GM19395 (cell line): Measurements from ENCODE around the gene ATP9A.

Experiments
- ATAC-seq: cut with Tn5 transposase; IDR thresholded peaks from one replicate; pipeline ENCODE4 v1.9.1; 2021; ENCODE audit warnings: mild to moderate bottlenecking, moderate library complexity; ENCODE audit not compliant: unreplicated experiment

Gene ATP9A

DNA sequence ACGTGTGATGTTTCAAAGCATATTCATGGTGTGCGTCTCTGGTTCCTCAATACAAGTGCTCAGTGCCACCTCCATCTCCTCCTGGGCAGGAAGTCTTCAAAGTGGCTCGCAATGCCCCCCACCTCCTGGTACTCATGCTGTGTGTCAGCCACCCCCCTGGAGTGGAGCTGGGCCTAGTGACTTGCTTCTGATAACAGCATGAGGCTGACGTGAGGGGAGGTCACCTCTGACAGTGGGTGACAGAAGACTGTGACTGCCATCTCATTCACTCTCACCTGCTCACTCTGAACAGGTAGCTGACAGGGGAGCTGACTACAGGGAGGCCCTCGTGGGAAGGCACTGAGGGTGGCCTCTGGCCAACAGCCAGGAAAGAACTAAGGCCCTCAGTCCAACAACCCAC is 133.3 kb downstream of the ATP9A start:
- ATAC-seq: no peak

DNA sequence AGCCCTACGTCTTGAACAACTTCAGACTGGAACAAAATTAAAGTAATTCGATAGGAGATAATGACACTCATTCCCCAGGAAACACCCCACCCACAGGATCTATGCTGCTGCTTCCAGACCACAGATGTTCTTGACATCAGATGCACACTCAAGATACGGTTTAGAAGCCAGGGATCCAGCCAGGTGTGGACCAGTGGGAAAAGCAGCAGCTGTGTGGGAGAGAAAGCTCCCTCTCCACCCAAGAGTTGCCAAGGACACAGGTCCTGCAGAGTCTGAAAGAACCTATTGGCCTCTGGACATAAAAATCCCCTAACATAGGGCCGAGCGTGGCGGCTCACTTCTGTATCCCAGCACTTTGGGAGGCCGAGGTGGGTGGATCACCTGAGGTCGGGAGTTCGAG is 133.9 kb downstream of the ATP9A start:
- no peak for ATAC-seq

DNA sequence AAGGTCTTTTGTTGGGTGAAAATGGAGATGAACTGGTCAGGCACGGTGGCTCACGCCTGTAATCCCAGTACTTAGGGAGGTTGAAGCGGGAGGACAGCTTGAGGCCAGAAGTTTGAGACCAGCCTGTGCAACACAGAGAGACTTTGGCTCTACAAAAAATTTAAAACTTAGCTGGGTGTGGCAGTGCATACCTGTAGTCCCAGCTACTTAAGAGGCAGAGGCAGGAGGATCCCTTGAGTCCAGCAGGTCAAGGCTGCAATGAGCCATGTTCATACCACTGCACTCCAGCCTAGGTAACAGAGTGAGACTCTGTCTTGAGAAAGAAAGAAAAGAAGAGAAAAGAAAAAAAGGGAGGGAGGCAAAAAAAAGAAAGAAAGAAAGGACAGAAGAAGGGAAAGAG is 134.8 kb downstream of the ATP9A start:
- ATAC-seq: no peak

DNA sequence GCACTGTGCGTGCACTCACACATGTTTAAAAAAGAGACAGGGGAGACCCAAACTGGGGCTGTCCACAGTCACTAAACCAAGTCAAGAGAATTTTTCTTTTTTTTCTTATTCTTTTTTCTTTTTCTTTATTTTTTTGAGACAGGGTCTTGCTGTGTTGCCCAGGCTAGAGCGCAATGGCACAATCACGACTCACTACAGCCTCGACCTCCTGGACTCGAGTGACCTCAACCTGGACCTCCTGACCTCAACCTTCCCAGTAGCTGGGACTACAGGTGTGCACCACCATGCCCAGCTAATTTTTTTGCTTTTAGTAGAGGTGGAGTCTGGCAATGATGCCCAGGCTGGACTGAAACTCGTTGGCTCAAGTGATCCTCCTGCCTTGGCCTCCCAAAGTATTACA is 136.2 kb downstream of the ATP9A start:
- ATAC-seq: no peak

DNA sequence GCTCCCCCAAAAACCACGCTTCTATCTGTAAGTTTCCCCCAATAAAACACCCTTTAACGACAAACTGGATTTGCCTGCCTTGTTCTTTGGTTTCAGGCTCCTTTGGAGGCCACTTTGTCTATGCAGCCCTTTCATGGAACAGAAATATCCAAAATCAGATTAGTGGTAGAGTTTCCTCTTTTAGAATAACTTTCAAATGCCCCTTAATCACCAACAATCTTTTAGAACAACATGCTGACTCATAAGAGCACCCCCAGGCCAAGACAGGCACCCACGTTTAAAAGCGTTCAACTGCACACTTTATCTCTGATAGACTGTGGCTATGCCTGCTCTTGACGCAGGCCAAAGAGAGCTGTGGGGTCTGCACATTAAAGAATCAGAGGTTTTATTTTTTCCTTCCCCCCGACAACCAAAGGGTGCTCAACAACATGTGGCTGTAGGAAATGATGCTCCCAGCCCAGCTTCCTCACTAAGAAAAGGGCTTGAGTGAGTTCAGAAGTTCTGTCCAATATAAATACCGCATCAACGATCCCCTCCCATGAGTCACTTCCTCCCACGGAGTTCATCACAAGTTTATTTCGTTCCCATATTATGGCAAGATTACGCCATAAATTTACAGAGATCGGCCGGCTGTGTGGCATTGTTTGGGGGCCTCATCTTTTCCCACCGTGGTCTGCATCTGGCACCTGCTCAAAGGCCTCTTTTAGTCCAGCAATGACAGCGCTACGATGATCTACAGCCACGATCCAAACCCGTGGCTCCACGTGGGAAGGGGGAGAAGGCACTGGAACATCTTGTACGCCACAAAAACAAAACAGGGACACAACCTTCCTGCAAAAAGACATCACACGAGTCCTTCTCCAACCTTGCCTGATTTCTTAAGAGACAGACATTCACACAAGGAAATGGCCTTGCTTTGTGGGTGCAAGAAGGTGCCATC is 136.9 kb downstream of the ATP9A start:
- no peak for ATAC-seq

DNA sequence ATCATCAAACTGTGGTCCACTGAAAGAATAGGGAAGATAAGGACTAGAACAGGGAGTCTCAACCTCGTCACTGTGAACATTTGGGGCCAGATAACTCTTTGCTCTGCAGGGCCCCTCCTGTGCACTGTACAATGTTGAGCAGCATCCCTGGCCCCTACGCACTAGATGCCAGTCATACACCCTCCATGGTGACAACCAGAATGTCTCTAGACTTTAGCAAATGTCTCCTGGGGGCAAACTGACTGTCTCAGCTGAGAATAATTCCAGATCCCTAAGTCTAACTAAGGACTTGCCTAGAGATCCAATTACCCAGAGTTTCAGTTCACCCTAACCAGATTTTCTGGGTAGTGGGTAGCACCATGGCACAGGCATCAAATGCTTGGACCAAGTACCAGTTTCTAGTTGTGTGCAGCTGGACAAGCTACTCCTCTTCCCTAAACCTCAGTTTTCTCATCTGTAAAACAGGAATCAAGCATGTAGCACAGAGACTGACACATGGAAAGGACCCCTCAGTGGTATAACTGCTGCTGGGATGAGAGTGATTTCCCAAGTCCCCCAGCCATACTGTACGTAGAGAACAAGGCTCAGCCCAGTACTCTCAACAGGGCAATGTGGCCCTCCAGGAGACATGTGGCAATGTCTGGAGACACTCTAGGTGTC is 138.7 kb downstream of the ATP9A start:
- ATAC-seq: no peak

DNA sequence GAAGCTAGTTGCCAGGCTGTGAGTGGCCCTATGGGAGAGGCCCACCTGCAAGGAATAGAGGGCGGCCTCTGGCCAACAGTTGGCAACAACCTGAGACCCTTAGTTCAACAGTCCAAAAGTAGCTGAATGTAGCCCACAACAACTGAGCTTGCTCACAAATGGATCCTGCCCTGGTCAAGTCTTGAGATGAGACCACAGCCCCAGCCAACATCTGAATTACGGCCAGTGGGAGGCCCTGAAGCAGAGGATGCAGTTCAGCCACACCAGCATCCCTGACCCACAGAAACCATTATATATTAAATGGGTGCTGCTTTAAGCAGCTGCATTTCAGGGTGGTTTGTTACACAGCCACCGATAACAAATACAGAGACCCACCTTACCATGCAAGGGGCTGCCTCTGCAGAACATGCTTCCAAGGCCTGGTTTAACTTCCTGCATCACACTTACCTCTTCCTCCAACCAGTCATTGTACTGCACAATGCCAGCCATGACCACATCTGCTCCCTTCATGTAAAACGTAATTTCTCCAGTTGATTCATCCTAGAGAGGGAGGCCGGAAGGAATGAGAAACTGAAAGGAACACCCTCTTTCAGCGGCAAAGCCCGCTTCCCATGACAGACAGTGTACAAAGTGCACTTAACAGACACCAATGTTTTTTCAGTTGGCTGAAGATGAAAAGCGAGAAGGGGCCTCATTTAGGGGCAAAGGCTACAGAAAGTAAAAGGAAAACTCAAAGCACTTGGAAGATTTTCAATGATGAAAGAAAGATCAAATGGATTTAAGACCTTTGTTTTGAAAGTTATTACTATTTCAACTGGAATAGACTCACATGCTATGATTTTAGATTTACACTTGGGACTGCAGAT is 139.4 kb downstream of the ATP9A start:
- no peak for ATAC-seq

DNA sequence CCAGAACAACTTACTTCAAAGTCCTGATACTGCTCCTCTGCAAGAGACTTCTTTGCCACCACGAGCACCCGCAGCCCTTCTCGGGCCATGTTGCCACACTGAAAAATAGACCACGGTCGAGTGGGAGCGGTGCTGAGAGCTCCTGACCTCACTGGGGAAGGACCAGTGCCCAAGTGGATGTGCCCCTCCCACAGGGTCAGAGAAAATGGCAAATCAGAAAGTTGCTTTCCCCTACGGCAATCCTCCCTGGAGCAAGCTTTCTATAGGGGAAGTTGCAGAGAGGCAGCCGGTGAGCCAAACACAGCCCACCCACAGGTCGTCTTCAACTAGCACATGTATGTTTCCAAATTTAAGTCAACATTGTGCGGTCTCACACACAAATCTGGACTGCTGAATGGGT is 140.6 kb downstream of the ATP9A start:
- no peak for ATAC-seq

DNA sequence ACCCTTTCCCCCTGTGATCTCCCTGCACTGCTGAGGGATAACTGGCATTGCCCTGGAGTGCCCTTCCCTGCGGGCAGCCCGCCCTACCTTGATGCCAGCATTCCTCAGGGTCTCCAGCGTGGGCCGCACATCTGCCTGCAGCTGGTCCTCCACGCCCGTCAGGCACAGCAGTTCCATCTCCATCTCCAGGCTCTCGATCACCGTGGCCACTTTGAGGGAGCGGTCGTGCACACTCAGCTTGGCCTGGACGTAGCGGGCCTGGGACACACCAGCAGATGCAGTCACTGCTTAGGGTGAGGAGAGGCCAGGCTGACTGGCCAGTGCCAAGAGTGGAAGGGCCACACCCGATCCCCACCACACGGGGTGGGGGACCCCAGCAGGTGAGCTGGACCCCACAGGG is 143.1 kb downstream of the ATP9A start:
- ATAC-seq: no peak

DNA sequence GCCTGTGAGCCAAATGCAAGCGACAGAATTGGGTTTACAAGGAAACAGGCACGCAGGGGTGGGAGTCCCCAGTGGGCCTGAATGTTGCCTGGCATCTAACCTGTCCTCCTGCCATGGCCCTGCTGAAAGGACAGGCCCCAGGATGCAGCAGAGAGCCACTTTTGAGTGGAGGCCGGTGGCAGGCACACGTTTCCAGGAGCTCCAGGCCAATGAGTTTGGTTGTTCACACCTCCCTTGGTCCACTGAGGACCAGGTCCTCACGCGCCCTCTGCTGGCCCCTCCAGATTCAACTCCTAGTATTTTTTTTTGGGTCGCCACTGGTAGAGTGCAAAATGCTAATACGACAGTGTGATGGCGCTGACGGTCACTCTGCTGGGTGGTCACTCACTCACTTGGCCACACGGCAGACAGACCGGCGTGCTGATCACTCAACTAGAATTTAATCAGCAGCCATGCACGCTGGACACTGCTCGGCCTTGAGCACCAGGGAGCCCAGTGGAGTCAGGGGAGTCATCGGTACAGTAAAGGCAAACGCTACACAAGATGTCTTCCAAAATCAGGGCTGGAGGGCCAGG is 143.9 kb downstream of the ATP9A start:
- ATAC-seq: no peak

DNA sequence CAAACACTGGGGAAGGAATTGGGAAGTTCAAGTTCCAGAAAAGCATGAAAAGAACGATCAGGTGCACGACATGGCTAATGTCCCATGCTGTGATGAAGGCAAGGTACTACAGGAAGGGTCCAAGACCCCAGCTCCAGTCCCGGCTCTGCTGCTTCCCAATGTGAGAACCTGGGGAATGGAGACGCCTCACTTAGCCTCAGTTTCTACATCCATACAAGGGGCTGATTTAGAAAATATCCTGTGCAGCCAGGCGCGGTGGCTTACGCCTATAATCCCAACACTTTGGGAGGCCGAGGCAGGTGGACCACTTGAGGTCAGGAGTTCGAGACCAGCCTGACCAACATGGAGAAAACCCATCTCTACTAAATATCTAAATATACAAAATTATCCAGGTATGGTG is 144.9 kb downstream of the ATP9A start:
- ATAC-seq: no peak

DNA sequence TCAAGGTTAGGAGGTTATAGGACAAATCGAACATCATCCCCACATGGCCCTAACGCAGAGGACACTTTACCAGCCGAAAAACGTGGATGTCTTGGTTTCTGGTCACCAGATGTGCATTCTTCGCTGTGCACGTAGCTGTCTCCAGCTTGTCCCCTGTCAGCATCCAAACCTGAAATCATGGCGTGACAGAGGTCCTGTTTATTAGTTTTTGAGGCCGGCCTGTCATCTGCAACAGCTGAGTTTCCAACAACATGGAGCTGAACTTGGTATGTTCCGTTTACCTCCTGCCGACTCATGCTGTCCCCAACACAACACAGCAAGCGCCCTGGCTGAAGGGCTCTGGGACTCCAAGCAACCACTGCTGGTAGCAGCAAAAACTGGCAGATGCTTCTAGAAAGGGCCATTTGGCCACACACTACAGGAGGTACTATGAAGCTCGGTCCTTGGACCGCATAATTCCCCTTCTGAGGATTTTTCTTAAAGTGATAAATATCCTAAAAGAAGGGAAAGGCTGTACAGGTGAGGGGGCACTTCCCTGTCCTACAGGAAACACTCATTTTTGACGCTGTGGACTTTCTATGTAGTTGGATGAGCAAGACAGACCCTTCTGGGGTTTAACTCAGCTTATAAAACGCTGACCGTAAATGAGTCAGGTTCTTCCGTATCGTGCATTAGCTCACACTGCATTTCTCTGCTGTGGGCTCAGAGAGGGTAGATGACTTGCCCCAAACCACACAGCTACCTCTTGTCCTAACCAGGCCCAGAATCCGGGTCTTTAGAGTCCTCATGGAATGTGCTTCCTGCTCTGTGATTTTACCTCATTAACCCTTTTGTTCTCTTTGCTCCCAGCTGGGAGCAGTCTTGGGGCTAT is 146.0 kb downstream of the ATP9A start:
- ATAC-seq: no peak

DNA sequence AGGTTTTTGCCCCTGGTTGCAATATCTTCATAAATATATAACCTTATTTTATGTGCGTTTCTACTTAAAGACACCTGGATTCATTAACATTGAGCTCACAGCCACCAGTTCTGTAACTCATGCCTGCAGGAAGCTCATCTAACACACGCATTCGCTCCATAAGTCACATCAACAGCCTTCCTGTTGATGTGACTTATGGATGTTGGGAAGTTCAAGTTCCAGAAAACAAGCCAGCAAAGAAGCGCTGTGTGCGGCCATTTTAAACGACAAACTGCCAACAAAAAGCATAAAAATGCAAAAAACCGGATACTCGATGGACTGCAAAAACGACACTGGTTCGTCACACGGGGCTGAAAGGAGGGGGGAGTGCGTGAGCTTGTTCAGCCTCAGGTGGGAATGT is 147.8 kb downstream of the ATP9A start:
- no peak for ATAC-seq

DNA sequence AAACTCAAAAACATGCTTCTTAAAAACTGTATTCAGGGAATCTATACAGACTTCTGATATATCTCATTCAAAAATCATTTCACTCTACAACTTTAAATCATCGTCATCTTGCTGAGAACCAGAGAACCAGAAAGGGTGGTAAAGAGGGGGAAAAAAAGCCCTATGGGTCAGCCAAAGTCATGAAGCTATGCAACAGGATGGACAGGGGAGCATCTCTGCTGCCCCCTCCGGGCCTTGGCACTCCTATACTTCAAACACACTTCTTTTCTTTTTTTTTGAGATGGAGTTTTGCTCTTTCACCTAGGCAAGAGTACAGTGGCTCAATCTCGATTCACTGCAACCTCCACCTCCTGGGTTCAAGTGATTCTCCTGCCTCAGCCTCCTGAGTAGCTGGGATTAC is 152.1 kb downstream of the ATP9A start:
- no peak for ATAC-seq

DNA sequence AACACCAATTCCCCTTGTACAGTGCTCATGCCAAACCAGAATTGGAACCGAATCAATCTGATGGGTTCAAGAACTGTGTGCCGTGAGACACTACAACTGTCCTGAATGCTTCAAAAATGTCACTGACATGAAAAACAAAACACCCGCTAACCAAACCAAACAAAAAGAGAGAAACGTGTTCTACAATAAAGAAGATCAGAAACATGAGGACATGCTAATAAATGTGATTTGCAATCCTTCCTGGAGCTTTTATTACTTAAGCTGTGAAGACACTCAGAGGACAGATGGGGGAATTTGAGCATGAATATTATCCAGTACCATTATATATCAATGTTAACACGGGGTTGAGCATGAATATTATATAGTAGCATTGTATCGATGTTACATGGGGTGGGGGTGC is 153.5 kb downstream of the ATP9A start:
- no peak for ATAC-seq

DNA sequence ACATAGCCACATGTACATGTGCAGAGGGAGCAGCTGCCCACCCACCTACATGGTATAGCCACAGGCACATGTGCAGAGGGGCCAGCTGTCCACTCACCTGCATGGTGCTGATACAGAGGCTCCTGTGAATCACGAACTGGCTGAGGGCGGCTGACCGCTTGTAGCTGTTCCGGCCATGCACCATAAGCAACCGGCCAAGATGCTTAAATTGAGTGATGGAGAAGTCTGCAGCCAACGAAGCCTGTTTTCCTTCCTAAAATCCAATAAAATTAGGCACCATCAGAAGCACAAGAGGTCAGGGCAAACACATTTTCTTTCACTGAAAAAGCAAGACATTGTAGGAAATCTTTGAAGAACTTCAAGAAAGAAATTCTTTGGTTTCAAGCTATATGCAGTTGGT is 154.6 kb downstream of the ATP9A start:
- no peak for ATAC-seq

DNA sequence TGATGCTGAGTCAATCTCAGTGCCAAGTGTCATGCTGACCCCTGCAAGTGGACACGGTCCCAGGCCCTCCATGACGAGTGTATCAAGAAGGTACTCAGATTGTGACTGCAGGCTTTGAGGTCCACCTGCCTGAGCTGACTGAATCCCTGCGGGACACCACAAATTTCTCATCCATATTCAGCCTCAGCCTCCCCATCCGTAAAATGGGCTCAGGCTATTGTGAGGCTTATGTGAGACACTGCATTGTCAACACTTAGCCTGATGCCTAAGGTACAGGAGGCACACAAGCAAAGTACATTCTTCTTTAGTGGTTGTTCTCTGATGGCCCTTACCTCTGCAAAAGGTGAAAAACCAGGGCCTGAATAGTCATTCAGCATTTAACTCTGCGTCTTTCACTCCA is 155.3 kb downstream of the ATP9A start:
- no peak for ATAC-seq

DNA sequence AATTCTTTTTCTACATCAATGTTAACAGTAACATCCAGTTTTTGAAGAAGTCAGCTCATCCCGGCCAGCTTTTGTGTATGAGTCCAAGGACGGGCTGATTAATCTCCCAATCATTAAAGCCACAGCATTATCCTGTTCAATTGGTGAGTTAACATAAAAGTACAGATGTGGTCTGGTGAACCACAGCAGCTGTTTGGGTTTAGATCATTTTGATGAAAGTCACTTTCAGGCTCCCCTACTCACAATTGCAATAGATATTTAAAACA is 156.6 kb downstream of the ATP9A start:
- ATAC-seq: no peak

DNA sequence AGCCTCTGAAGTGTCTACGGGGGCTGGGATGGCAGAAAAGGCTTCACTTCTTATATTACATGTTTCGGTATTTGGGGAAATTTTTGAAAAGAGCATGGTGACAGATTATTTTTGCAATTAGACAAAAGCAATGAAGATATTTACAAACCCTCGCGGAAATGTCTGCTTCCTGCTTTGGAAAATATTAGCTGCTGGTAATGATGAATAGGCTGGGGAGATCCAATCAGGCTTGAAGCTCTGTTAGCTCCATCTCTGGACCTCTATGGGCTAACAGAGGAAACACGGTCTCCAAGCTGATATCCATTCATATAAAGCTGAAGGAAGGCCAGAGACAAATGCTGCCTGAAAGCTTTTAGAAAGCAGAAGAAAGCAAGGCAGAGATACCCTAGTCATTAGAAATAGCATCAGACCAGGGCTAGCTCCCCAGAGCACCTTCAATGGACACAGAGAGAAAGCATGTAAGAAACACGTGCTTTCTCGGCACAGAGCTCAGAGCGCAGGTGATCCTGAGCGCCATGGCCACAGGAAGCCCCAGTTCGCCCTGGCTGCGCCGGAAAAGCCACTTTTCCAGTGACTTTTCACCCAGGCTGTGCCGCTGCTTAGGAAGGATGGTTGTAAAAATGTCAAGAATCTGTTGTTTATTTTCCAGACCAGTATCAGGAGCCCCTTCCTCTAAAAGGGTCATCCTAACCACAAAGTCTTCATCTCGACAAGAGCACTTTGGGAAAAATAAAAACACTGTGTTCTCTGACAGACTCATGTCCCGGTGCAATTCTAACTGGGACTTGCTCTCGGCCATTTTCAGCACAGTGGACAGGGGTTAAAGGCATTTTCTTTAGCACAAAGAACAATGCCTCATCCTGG is 157.2 kb downstream of the ATP9A start:
- no peak for ATAC-seq

DNA sequence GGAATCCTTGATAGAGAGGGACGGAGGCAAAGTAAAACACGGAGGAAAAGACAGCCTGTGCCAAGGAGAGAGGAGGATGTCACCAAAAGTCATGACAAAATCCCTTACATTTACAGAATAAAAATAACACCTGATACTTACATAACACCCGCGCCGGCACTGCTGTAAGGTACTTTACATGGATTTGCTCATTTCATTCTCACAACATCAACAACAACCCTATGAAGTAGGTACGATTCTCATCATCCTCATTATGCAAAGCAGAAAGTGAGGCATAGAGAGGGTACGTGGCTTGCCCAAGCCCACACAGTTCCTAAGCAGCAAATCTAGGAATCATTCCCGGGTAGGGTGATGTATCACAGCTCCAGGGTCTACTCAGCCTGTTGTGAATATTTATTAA is 158.1 kb downstream of the ATP9A start:
- ATAC-seq: no peak
